ENCODE data around the gene SP6.

- no peak for TF ChIP-seq PRDM15 (CRISPR knock-in tag; IDR thresholded peaks at IDR 0.05)
- TF ChIP-seq E2F5 (CRISPR knock-in tag; IDR thresholded peaks at IDR 0.05) = no peak
- no peak for TF ChIP-seq CTCF (IDR thresholded peaks at IDR 0.05)
- TF ChIP-seq USF1 (CRISPR knock-in tag; IDR thresholded peaks at IDR 0.05) = no peak
- TF ChIP-seq E2F1 (CRISPR knock-in tag; IDR thresholded peaks at IDR 0.05) = no peak
- no peak for TF ChIP-seq USF2 (CRISPR knock-in tag; IDR thresholded peaks at IDR 0.05)
- TF ChIP-seq ZNF232 (CRISPR knock-in tag; IDR thresholded peaks at IDR 0.05) = no peak
Observed at GRCh38 chr17:47864791-47865216, 13.8 kb upstream of the SP6 start.

Data from WTC11 (cell line).